ENCODE measurements around the gene CUL7.

DNA sequence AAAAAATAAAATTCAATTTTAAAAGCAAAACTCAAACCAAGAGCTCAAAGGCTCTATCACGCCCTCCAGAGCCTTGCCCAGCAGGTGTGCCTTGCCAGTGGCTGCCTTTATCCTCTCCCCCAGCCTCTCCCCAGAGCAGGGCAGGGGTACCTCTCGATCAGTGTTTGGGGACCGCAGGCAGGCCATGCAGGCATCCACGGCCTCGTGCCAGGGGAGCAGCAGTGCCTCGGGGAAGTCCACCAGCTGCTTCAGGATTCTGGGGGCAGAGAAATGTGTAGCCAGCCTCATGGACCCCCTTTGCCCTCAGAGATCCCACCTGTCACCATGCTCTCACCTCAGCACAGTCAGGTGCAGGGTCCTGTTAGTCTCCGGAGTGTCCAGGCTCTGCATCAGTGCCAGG lies 5.7 kb downstream of the CUL7 start:
- TF ChIP-seq, protein P1, sequence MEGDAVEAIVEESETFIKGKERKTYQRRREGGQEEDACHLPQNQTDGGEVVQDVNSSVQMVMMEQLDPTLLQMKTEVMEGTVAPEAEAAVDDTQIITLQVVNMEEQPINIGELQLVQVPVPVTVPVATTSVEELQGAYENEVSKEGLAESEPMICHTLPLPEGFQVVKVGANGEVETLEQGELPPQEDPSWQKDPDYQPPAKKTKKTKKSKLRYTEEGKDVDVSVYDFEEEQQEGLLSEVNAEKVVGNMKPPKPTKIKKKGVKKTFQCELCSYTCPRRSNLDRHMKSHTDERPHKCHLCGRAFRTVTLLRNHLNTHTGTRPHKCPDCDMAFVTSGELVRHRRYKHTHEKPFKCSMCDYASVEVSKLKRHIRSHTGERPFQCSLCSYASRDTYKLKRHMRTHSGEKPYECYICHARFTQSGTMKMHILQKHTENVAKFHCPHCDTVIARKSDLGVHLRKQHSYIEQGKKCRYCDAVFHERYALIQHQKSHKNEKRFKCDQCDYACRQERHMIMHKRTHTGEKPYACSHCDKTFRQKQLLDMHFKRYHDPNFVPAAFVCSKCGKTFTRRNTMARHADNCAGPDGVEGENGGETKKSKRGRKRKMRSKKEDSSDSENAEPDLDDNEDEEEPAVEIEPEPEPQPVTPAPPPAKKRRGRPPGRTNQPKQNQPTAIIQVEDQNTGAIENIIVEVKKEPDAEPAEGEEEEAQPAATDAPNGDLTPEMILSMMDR (IDR thresholded peaks at IDR 0.05; ENCODE audit: insufficient read depth, low read length): no peak
- no peak for TF ChIP-seq GABPA (IDR thresholded peaks at IDR 0.05; ENCODE audit: low read depth)
- TF ChIP-seq SPI1 (IDR thresholded peaks at IDR 0.05; ENCODE audit: borderline replicate concordance, low read depth): no peak
- TF ChIP-seq POLR2AphosphoS5 (IDR thresholded peaks at IDR 0.05; ENCODE audit: low read depth): no peak
- TF ChIP-seq, protein P2, sequence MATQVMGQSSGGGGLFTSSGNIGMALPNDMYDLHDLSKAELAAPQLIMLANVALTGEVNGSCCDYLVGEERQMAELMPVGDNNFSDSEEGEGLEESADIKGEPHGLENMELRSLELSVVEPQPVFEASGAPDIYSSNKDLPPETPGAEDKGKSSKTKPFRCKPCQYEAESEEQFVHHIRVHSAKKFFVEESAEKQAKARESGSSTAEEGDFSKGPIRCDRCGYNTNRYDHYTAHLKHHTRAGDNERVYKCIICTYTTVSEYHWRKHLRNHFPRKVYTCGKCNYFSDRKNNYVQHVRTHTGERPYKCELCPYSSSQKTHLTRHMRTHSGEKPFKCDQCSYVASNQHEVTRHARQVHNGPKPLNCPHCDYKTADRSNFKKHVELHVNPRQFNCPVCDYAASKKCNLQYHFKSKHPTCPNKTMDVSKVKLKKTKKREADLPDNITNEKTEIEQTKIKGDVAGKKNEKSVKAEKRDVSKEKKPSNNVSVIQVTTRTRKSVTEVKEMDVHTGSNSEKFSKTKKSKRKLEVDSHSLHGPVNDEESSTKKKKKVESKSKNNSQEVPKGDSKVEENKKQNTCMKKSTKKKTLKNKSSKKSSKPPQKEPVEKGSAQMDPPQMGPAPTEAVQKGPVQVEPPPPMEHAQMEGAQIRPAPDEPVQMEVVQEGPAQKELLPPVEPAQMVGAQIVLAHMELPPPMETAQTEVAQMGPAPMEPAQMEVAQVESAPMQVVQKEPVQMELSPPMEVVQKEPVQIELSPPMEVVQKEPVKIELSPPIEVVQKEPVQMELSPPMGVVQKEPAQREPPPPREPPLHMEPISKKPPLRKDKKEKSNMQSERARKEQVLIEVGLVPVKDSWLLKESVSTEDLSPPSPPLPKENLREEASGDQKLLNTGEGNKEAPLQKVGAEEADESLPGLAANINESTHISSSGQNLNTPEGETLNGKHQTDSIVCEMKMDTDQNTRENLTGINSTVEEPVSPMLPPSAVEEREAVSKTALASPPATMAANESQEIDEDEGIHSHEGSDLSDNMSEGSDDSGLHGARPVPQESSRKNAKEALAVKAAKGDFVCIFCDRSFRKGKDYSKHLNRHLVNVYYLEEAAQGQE (IDR thresholded peaks at IDR 0.05; ENCODE audit: insufficient replicate concordance, low read depth): no peak

Measured in HL-60 (cell line).